Body of pancreas (tissue), 4 donors: ENCODE measurements around the gene NOVA2.

Experiments used
- CTCF ChIP-seq, 7 experiments: fragments of 450-650 bp in 4 of 7; fragments of 200-600 bp in 3 of 7; sonication (generic) in 3 of 7; IDR thresholded peaks; one replicate each; pipeline ENCODE4 v1.5.1; 2016 to 2019; ENCODE audit warnings: antibody characterized with exemption in 7 of 7
- POLR2A ChIP-seq, 3 donors: fragments of 450-650 bp; IDR thresholded peaks; one replicate each; pipeline ENCODE4 v1.6.1; 2016; ENCODE audit warnings: antibody characterized with exemption in 3 of 3, mild to moderate bottlenecking in 2 of 3

DNA sequence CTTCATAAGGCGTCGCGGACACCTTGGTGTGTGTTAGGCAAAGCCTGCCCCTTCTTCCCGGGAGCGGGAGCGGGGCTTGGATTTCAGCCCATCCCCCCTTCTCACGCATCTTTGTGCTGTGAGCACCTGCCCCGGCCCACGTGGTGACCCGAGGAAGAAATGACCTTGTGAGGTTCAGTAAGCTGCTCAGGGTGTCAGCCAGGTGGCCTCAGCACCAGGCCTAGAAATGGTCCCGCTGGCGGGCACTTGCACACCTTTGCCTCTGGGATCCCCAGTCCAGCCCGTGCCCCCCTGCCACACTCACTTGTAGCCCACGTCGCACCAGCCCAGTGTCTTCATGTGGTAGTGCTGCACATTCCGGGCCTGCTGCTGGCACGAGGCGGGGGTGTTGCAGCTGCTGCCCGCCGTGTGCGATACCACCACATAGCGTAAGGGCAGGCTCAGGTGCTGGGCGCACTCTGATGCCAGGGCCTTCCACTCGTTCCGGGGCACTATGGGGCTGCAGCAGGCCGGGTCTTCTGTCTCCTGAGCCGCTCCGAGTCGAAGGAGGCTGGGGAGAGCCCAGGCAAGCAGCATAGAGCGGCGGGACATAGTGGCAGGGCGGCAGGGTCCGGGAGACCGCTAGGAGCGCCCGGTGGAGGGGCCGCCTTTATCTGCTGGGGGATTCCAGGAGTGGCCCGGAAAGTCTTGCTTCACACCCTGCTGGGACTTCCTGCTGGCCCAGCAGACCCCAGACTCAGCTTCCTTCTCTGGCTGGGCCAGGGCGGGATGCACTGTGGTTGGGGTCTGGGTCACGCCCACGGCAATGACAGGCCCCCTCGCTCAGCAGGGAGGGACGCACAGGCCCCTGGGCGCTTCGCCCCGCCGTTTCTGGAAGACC lies 49.0 kb upstream of the NOVA2 start, which contains the start of gene PGLYRP1:
- TF ChIP-seq CTCF (IDR thresholded peaks at IDR 0.05) (no peak), POLR2A (IDR thresholded peaks at IDR 0.05) (no peak)
